NT2/D1 (cell line): ENCODE data around the gene UNC5C.

ENCODE experiments used
- DNase-seq: peaks from one replicate; pipeline ENCODE4 v3.0.0-alpha.2; 2011; ENCODE audit warnings: low read depth, low spot score
- H3K27me3 ChIP-seq: 2 replicates; pipeline ENCODE4 v1.6.0; 2011; ENCODE audit warnings: mild to moderate bottlenecking; ENCODE audit not compliant: insufficient read length, insufficient read depth
- H3K36me3 ChIP-seq: 2 replicates; pipeline ENCODE4 v1.6.1; 2011; ENCODE audit warnings: mild to moderate bottlenecking, low read length, mixed read lengths; ENCODE audit not compliant: insufficient read depth, insufficient read length
- H3K4me1 ChIP-seq: 2 replicates; pipeline ENCODE4 v1.5.1; 2011; ENCODE audit not compliant: insufficient read depth, insufficient read length
- H3K4me3 ChIP-seq: 2 replicates; pipeline ENCODE4 v1.5.1; 2011; ENCODE audit warnings: low read depth; ENCODE audit not compliant: insufficient read length
- H3K9ac ChIP-seq: 2 replicates; pipeline ENCODE4 v1.6.0; 2011; ENCODE audit warnings: low read depth; ENCODE audit not compliant: insufficient read length
- H3K9me3 ChIP-seq: 2 replicates; pipeline ENCODE4 v1.5.1; 2011; ENCODE audit warnings: mild to moderate bottlenecking, low read length; ENCODE audit not compliant: insufficient read depth
- SUZ12 ChIP-seq: IDR thresholded peaks from 2 replicates; pipeline ENCODE4 v1.6.1; 2011; ENCODE audit not compliant: insufficient read length, insufficient read depth; ENCODE audit errors: extremely low read depth
- YY1 ChIP-seq: IDR thresholded peaks from 2 replicates; pipeline ENCODE4 v1.6.1; 2011; ENCODE audit not compliant: insufficient read length, insufficient read depth
- ZNF274 ChIP-seq: IDR thresholded peaks from 2 replicates; pipeline ENCODE4 v1.6.1; 2011; ENCODE audit warnings: mild to moderate bottlenecking, low read depth, low read length

UNC5C gene

GRCh38 chr4:95170176-95170575 lies 378.6 kb downstream of the UNC5C start:
- H3K9me3 ChIP-seq: no peaks in the 10 kb centered on the region
- H3K9ac ChIP-seq: no peak overlapping the region
- no peaks in the 10 kb centered on the region for H3K27me3 ChIP-seq
- H3K4me1 ChIP-seq: no peaks in the 10 kb centered on the region
- TF ChIP-seq SUZ12 (no peak), ZNF274 (no peak), YY1 (no peak)
- no peak overlapping the region for H3K4me3 ChIP-seq
- no peak for DNase-seq
- no peaks in the 10 kb centered on the region for H3K36me3 ChIP-seq

- no peak for DNase-seq
- TF ChIP-seq SUZ12: no peak
- TF ChIP-seq YY1: no peak
- TF ChIP-seq ZNF274: no peak
- no peaks in the 10 kb centered on the region for H3K27me3 ChIP-seq
- no peaks in the 10 kb centered on the region for H3K4me1 ChIP-seq
- H3K4me3 ChIP-seq: no peak overlapping the region
- no peaks in the 10 kb centered on the region for H3K9me3 ChIP-seq
- no peaks in the 10 kb centered on the region for H3K36me3 ChIP-seq
- no peak overlapping the region for H3K9ac ChIP-seq
Measured at GRCh38 chr4:95167805-95168204, 381.0 kb downstream of the UNC5C start.

- Histone ChIP-seq H3K9me3 (no peaks in the 10 kb centered on the region), H3K4me1 (no peaks in the 10 kb centered on the region), H3K4me3 (no peak overlapping the region), H3K36me3 (no peaks in the 10 kb centered on the region), H3K9ac (no peak overlapping the region), H3K27me3 (no peaks in the 10 kb centered on the region)
- TF ChIP-seq ZNF274: no peak
- no peak for TF ChIP-seq YY1
- TF ChIP-seq SUZ12: no peak
- peak; percentile 22 for DNase-seq
Measured at GRCh38 chr4:95165926-95166524, 382.7 kb downstream of the UNC5C start.

- DNase-seq: no peak
- TF ChIP-seq ZNF274 (no peak), YY1 (no peak), SUZ12 (no peak)
- Histone ChIP-seq H3K36me3 (no peaks in the 10 kb centered on the region), H3K27me3 (no peaks in the 10 kb centered on the region), H3K4me3 (no peak overlapping the region), H3K9me3 (no peaks in the 10 kb centered on the region), H3K4me1 (no peaks in the 10 kb centered on the region), H3K9ac (no peak overlapping the region)
Measured at GRCh38 chr4:95162867-95163266, 385.9 kb downstream of the UNC5C start.

- no peak for DNase-seq
- Histone ChIP-seq H3K36me3 (no peaks in the 10 kb centered on the region), H3K9me3 (no peaks in the 10 kb centered on the region), H3K4me3 (no peak overlapping the region), H3K27me3 (no peaks in the 10 kb centered on the region), H3K9ac (no peak overlapping the region), H3K4me1 (no peaks in the 10 kb centered on the region)
- TF ChIP-seq SUZ12: no peak
- no peak for TF ChIP-seq YY1
- no peak for TF ChIP-seq ZNF274
Measured at GRCh38 chr4:95161781-95162469, 386.8 kb downstream of the UNC5C start.

GRCh38 chr4:95159384-95159783 lies 389.4 kb downstream of the UNC5C start:
- H3K9me3 ChIP-seq: no peaks in the 10 kb centered on the region
- no peak overlapping the region for H3K9ac ChIP-seq
- H3K36me3 ChIP-seq: no peaks in the 10 kb centered on the region
- no peak for DNase-seq
- H3K4me1 ChIP-seq: no peaks in the 10 kb centered on the region
- H3K4me3 ChIP-seq: no peak overlapping the region
- TF ChIP-seq YY1 (no peak), ZNF274 (no peak)
- H3K27me3 ChIP-seq: no peaks in the 10 kb centered on the region

- Histone ChIP-seq H3K4me3 (no peak overlapping the region), H3K4me1 (no peaks in the 10 kb centered on the region), H3K9ac (no peak overlapping the region), H3K27me3 (no peaks in the 10 kb centered on the region), H3K9me3 (no peaks in the 10 kb centered on the region), H3K36me3 (no peaks in the 10 kb centered on the region)
- TF ChIP-seq YY1 (no peak), SUZ12 (no peak), ZNF274 (no peak)
- no peak for DNase-seq
Measured at GRCh38 chr4:95158626-95159025, 390.1 kb downstream of the UNC5C start.

GRCh38 chr4:95158045-95158444 lies 390.7 kb downstream of the UNC5C start:
- no peak overlapping the region for H3K9ac ChIP-seq
- no peaks in the 10 kb centered on the region for H3K27me3 ChIP-seq
- H3K9me3 ChIP-seq: no peaks in the 10 kb centered on the region
- H3K4me1 ChIP-seq: no peaks in the 10 kb centered on the region
- no peaks in the 10 kb centered on the region for H3K36me3 ChIP-seq
- no peak for TF ChIP-seq ZNF274
- TF ChIP-seq SUZ12: no peak
- TF ChIP-seq YY1: no peak
- H3K4me3 ChIP-seq: no peak overlapping the region
- no peak for DNase-seq
